Gastrocnemius medialis (tissue), 4 donors: ENCODE data around the gene VPS26C. TPM values are rescaled to one million over a fixed set of nuclear protein-coding genes. Genes with fewer than 3 reads are reported as not detected.
A peak's percentile ranks its signal among the peaks of the same experiment; 100 is the strongest.

Source experiments
- ATAC-seq, 2 donors: fragments of 150-250 bp; one replicate each; pipeline ENCODE4 v1.9.1; 2016
- DNase-seq, 2 donors: peaks; one replicate each; pipeline ENCODE4 v3.0.0-alpha.2; 2019
- H3K27ac ChIP-seq, 4 donors: fragments of 200-600 bp; sonication (generic); 1 replicate in 1 of 4; 2 replicates in 3 of 4; pipeline ENCODE4 v1.5.1; 2016 to 2018; ENCODE audit warnings: mild to moderate bottlenecking in 2 of 4, moderate library complexity in 1 of 4
- H3K27me3 ChIP-seq, 3 donors: fragments of 200-600 bp; sonication (generic) in 2 of 3; 1 replicate in 1 of 3; 2 replicates in 2 of 3; pipeline versions ENCODE4 v1.5.1 to v1.6.0; 2016 to 2019; ENCODE audit warnings: mild to moderate bottlenecking in 1 of 3, moderate library complexity in 1 of 3
- H3K36me3 ChIP-seq, 2 donors: fragments of 200-600 bp; sonication (generic) in 1 of 2; one replicate each; pipeline ENCODE4 v1.5.1; 2017 to 2018
- H3K4me1 ChIP-seq, 2 donors: fragments of 200-600 bp; sonication (generic) in 1 of 2; one replicate each; pipeline ENCODE4 v1.5.1; 2016 to 2017; ENCODE audit warnings: mild to moderate bottlenecking in 2 of 2
- H3K4me3 ChIP-seq, 4 donors: fragments of 200-600 bp; sonication (generic) in 3 of 4; 1 replicate in 1 of 4; 2 replicates in 3 of 4; pipeline ENCODE4 v1.5.1; 2016 to 2019; ENCODE audit warnings: mild to moderate bottlenecking in 2 of 4
- H3K9me3 ChIP-seq, 3 donors: fragments of 200-600 bp; sonication (generic) in 2 of 3; 1 replicate in 1 of 3; 2 replicates in 2 of 3; pipeline ENCODE4 v1.5.1; 2016 to 2019
- POLR2A ChIP-seq, 2 donors: fragments of 450-650 bp; IDR thresholded peaks; one replicate each; pipeline ENCODE4 v1.6.1; 2017; ENCODE audit warnings: antibody characterized with exemption in 2 of 2, mild to moderate bottlenecking in 2 of 2, moderate library complexity in 2 of 2
- in situ Hi-C, 4 donors: fragments of 200-750 bp; cut with MboI; loops; one replicate each; pipeline versions ENCODE4 v1.15.0 to v1.8.0; 2017; ENCODE audit warnings: low sequenced_read_pairs in 4 of 4
- intact Hi-C: fragments of 100-400 bp; cut with DNase I; formaldehyde crosslinking; loops from one replicate; pipeline ENCODE4 v1.15.1; 2023; ENCODE audit warnings: low total_unique reads
- total RNA-seq, 4 donors: library from RNA; depleted of rRNA; stranded (reverse); fragments of >200 nt; gene quantifications; one replicate each; pipeline versions ENCODE4 v1.1.0 to v1.2.3, GENCODE V29; 2016
- TF ChIP-seq, protein P1 (sequence below), 5 experiments: fragments of 450-650 bp in 3 of 5; fragments of 200-600 bp in 2 of 5; sonication (generic) in 2 of 5; IDR thresholded peaks in 4 of 5; conservative IDR thresholded peaks in 1 of 5; 1 replicate in 4 of 5; 2 replicates in 1 of 5; pipeline ENCODE4 v1.5.1; 2016 to 2019; ENCODE audit warnings: antibody characterized with exemption in 5 of 5, mild to moderate bottlenecking in 3 of 5, moderate library complexity in 3 of 5

VPS26C gene
- total RNA-seq, 4 donors from 2014 or later, result 57.6 to 82.7 (median 75.4) TPM

- DNase-seq (no peak), ATAC-seq (no peak)
- Histone ChIP-seq H3K36me3 (peaks cover 0 to 14% of the 10 kb centered on the region in 2 donors), H3K4me3 (no peak overlapping the region), H3K27ac (peak overlapping the region; percentile 87 to 98 (median 95)), H3K9me3 (no peaks in the 10 kb centered on the region), H3K27me3 (no peaks in the 10 kb centered on the region), H3K4me1 (peaks cover 33 to 44% of the 10 kb centered on the region in 2 donors)
- in situ Hi-C loops (no loop called here), intact Hi-C loops (loop anchor here (2.0 to 5.0 kb wide), 3 partner anchors 39 to 361 kb away; no protein-coding TSS in a partner anchor)
- TF ChIP-seq POLR2A (IDR thresholded peaks at IDR 0.05), result no peak
- TF ChIP-seq, protein P1, sequence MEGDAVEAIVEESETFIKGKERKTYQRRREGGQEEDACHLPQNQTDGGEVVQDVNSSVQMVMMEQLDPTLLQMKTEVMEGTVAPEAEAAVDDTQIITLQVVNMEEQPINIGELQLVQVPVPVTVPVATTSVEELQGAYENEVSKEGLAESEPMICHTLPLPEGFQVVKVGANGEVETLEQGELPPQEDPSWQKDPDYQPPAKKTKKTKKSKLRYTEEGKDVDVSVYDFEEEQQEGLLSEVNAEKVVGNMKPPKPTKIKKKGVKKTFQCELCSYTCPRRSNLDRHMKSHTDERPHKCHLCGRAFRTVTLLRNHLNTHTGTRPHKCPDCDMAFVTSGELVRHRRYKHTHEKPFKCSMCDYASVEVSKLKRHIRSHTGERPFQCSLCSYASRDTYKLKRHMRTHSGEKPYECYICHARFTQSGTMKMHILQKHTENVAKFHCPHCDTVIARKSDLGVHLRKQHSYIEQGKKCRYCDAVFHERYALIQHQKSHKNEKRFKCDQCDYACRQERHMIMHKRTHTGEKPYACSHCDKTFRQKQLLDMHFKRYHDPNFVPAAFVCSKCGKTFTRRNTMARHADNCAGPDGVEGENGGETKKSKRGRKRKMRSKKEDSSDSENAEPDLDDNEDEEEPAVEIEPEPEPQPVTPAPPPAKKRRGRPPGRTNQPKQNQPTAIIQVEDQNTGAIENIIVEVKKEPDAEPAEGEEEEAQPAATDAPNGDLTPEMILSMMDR (IDR thresholded peaks at IDR 0.05 in 4 of 5, conservative IDR thresholded peaks at IDR 0.05 in 1 of 5), result no peak
Observed at GRCh38 chr21:37206496-37206895, 60.6 kb downstream of the VPS26C start.

DNA sequence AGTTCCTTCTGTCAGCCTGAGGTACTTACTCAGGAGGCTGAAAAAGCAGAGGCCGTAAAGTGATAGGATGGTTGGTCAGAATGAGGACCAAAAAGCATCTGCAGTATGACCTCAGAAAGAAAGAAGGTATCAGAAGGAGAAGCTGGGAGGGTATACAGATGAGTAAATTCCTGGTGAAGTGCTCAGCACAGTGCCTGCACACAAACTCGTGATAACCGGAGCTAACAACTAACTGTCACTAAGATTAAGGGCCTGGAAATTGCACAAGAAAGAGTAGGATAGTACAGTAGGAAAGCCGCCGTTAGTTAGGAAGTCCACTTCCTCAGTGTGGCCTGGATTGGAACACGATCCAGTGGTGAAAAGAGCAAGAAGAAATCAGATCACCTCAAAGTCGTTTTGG, 62.6 kb downstream of the VPS26C start:
- H3K27ac ChIP-seq, result peak overlapping the region; percentile 87 to 98 (median 95)
- H3K27me3 ChIP-seq, result no peaks in the 10 kb centered on the region
- intact Hi-C loops, result no loop called here
- H3K36me3 ChIP-seq, result peaks cover 0 to 21% of the 10 kb centered on the region in 2 donors
- ATAC-seq, result no peak
- DNase-seq, result no peak
- in situ Hi-C loops, result no loop called here
- no peak overlapping the region for H3K4me3 ChIP-seq
- peaks cover 40 to 47% of the 10 kb centered on the region in 2 donors for H3K4me1 ChIP-seq
- no peak for TF ChIP-seq POLR2A (IDR thresholded peaks at IDR 0.05)
- TF ChIP-seq, protein P1 (IDR thresholded peaks at IDR 0.05 in 4 of 5, conservative IDR thresholded peaks at IDR 0.05 in 1 of 5), result no peak
- no peaks in the 10 kb centered on the region for H3K9me3 ChIP-seq

GRCh38 chr21:37202221-37203110, 64.7 kb downstream of the VPS26C start:
- in situ Hi-C loops (no loop called here), intact Hi-C loops (no loop called here)
- TF ChIP-seq, protein P1 (IDR thresholded peaks at IDR 0.05 in 4 of 5, conservative IDR thresholded peaks at IDR 0.05 in 1 of 5), result no peak
- no peak for TF ChIP-seq POLR2A (IDR thresholded peaks at IDR 0.05)
- H3K36me3 ChIP-seq, result peaks cover 0 to 28% of the 10 kb centered on the region in 2 donors
- no peak overlapping the region for H3K4me3 ChIP-seq
- H3K27ac ChIP-seq, result no peak overlapping the region
- ATAC-seq, result no peak
- H3K9me3 ChIP-seq, result no peaks in the 10 kb centered on the region
- DNase-seq, result no peak
- peaks cover 37 to 39% of the 10 kb centered on the region in 2 donors for H3K4me1 ChIP-seq
- no peaks in the 10 kb centered on the region for H3K27me3 ChIP-seq

- H3K4me3 ChIP-seq, result no peak overlapping the region
- in situ Hi-C loops, result no loop called here
- peak overlapping the region; percentile 24 to 74 (median 64) for H3K27ac ChIP-seq
- ATAC-seq, result peak; percentile 68 to 78
- DNase-seq, result peak in 1 of 2 donors; percentile 64
- H3K9me3 ChIP-seq, result no peaks in the 10 kb centered on the region
- intact Hi-C loops, result no loop called here
- no peaks in the 10 kb centered on the region for H3K27me3 ChIP-seq
- H3K36me3 ChIP-seq, result peaks cover 0 to 28% of the 10 kb centered on the region in 2 donors
- peaks cover 21 to 23% of the 10 kb centered on the region in 2 donors for H3K4me1 ChIP-seq
- TF ChIP-seq, protein P1 (IDR thresholded peaks at IDR 0.05 in 4 of 5, conservative IDR thresholded peaks at IDR 0.05 in 1 of 5), result no peak
- TF ChIP-seq POLR2A (IDR thresholded peaks at IDR 0.05), result no peak
Observed at GRCh38 chr21:37200641-37201480, 66.3 kb downstream of the VPS26C start.
